HG03457 (cell line): ENCODE data around the gene ZNF43.
"Not testable (repeated sequence)": the region's sequence is repeated elsewhere in the genome, so short reads cannot be mapped to it uniquely, and the experiment has no call there.

Experiments
- ATAC-seq: cut with Tn5 transposase; IDR thresholded peaks from one replicate; pipeline ENCODE4 v1.9.1; 2021; ENCODE audit warnings: moderate number of reproducible peaks; ENCODE audit not compliant: unreplicated experiment

Gene ZNF43

GRCh38 chr19:21812448-21812847, 23.5 kb downstream of the ZNF43 start:
- no peak for ATAC-seq

DNA sequence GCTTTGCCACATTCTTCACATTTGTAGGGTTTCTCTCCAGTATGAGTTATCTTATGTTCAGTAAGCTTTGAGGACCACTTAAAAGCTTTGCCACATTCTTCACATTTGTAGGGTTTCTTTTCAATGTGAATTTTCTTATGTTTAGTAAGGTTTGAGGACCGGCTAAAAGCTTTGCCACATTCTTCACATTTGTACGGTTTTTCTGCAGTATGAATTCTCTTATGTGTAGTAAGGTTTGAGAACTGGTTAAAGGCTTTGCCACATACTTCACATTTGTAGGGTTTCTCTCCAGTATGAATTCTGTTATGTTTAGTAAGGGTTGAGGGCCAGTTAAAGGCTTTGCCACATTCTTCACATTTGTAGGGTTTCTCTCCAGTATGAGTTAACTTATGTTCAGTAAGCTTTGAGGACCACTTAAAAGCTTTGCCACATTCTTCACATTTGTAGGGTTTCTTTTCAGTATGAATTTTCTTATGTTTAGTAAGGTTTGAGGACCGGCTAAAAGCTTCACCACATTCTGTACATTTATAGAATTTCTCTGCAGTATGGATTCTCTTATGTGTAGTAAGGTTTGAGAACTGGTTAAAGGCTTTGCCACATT, 27.5 kb downstream of the ZNF43 start:
- ATAC-seq: not testable (repeated sequence)

DNA sequence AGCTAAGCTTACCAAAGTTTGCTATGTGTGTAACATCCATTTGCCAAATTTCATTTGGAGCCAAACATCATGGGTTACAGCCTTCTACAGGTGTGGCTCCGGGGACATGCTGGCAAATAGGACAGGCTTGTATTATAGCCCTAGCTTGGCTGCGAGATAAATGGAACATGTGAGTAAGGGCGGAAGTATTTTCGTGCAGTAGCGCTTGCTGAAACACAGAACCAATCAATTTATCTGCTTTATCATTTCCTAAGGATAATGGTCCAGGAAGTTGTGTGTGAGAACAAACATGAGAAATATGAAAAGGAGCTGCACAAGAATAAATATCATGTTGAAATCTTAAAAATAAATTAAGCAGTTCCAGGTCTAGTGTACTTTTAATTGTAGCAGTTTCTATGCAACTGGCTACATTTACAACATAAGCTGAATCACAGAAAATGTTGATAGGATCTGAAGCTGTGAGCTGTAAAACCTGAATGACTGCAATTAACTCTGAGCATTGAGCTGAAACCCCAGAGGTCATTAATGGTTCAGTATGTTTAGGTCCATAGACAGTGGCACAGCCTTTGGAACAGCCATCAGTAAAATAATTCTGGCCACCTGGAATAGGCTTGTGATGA, 46.4 kb downstream of the ZNF43 start:
- ATAC-seq: no peak

GRCh38 chr19:21786936-21787335, 49.0 kb downstream of the ZNF43 start:
- ATAC-seq: no peak

- not testable (repeated sequence) for ATAC-seq
Measured at GRCh38 chr19:21775792-21776191, 60.2 kb downstream of the ZNF43 start.

- peak; percentile 84 for ATAC-seq
Measured at GRCh38 chr19:21767065-21767800, 68.7 kb downstream of the ZNF43 start, which contains the start of gene ZNF100. Gene ZNF100, minus strand, starts transcription at chr19:21767579. Its CDS starts 150 bp downstream, at chr19:21767429.

GRCh38 chr19:21766705-21767064, 69.3 kb downstream of the ZNF43 start:
- not testable (repeated sequence) for ATAC-seq

DNA sequence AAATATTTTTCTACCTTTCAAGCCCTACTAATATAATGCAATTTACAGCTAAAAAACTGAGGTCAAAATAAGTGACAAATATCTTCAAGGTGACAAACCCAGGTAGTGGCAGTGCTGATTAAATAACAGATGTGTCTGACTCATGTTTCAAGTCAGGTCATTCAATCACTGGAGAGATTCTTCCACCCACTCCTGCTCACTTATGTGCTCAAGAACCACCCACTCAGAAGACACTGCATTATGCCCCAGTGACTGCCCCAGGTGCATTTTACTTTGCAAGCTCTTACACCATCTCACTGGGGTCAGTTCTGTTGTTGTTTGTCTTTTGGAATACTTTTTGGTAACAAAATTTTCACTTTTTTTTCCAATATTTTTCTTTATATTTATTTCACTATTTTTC, 70.8 kb downstream of the ZNF43 start:
- ATAC-seq: no peak

DNA sequence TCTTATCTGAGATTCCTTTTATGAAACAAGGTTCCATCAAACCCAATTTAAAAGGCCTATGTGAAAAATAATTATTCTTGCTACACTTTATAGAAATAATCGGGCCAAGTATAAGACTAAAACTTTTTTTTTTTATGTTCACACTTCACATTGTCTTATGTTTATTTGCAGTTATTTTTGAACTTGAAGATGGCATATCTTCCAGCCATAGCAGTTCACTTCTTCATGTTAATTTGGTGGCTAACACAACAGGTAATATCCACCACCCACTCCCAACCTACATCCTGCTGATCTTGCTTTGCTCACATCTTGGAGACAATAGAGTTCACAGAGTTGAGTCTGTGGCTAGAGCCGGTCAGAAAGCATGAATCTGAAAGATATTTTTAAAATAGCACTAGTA, 74.4 kb downstream of the ZNF43 start:
- not testable (repeated sequence) for ATAC-seq

GRCh38 chr19:21758296-21758695, 77.7 kb downstream of the ZNF43 start:
- ATAC-seq: no peak

GRCh38 chr19:21755555-21755954, 80.4 kb downstream of the ZNF43 start:
- not testable (repeated sequence) for ATAC-seq
